HG03457 (cell line): Measurements from ENCODE around the gene NME7.

Experiments used
- ATAC-seq: cut with Tn5 transposase; IDR thresholded peaks from one replicate; pipeline ENCODE4 v1.9.1; 2021; ENCODE audit warnings: moderate number of reproducible peaks; ENCODE audit not compliant: unreplicated experiment

NME7 gene

GRCh38 chr1:169109561-169110134 lies 257.9 kb downstream of the NME7 start:
- ATAC-seq: no peak

GRCh38 chr1:169108863-169109560 lies 258.6 kb downstream of the NME7 start:
- ATAC-seq: no peak

- ATAC-seq: no peak
Measured at GRCh38 chr1:169108223-169108622, 259.4 kb downstream of the NME7 start.

- ATAC-seq: no peak
Measured at GRCh38 chr1:169107603-169108208, 259.9 kb downstream of the NME7 start.

- no peak for ATAC-seq
Measured at GRCh38 chr1:169106921-169107602, 260.5 kb downstream of the NME7 start.

- ATAC-seq: peak; percentile 74
Measured at GRCh38 chr1:169106095-169106920, 261.3 kb downstream of the NME7 start, which contains the start of gene ATP1B1. Gene ATP1B1, plus strand, starts transcription at chr1:169106690. Its CDS starts 140 bp downstream, at chr1:169106830.

- ATAC-seq: peak; percentile 27
Measured at GRCh38 chr1:169105434-169106094, 262.0 kb downstream of the NME7 start.

- no peak for ATAC-seq
Measured at GRCh38 chr1:169105087-169105433, 262.5 kb downstream of the NME7 start.

GRCh38 chr1:169103480-169103893 lies 264.1 kb downstream of the NME7 start:
- no peak for ATAC-seq

- no peak for ATAC-seq
Measured at GRCh38 chr1:169103002-169103401, 264.6 kb downstream of the NME7 start.

- no peak for ATAC-seq
Measured at GRCh38 chr1:169102567-169102966, 265.0 kb downstream of the NME7 start.

- ATAC-seq: no peak
Measured at GRCh38 chr1:169100651-169101088, 266.9 kb downstream of the NME7 start.

GRCh38 chr1:169100208-169100607 lies 267.4 kb downstream of the NME7 start:
- ATAC-seq: no peak

- ATAC-seq: no peak
Measured at GRCh38 chr1:169099561-169099960, 268.0 kb downstream of the NME7 start.

GRCh38 chr1:169098380-169098779 lies 269.2 kb downstream of the NME7 start:
- no peak for ATAC-seq

- no peak for ATAC-seq
Measured at GRCh38 chr1:169094897-169095569, 272.6 kb downstream of the NME7 start.

- ATAC-seq: no peak
Measured at GRCh38 chr1:169092399-169092798, 275.2 kb downstream of the NME7 start.

- peak; percentile 57 for ATAC-seq
Measured at GRCh38 chr1:169091480-169091941, 276.1 kb downstream of the NME7 start.

GRCh38 chr1:169090900-169091311 lies 276.7 kb downstream of the NME7 start:
- ATAC-seq: peak; percentile 14
